Trophoblast cell (in vitro differentiated cells and primary cell): ENCODE results near the gene OR51E1.
A peak's percentile ranks its signal among the peaks of the same experiment; 100 is the strongest.

Experiments used
- DNase-seq, 2 donors: peaks; one replicate each; pipeline ENCODE4 v3.0.0-alpha.2; 2016
- H2AFZ ChIP-seq: 2 replicates; pipeline ENCODE4 v1.6.1; 2013; ENCODE audit warnings: low read length, moderate library complexity, mild to moderate bottlenecking; ENCODE audit not compliant: insufficient read depth, poor library complexity
- H2AK5ac ChIP-seq: 2 replicates; pipeline ENCODE4 v1.6.1; 2013; ENCODE audit warnings: mild to moderate bottlenecking, low read length
- H2BK120ac ChIP-seq: 2 replicates; pipeline ENCODE4 v1.6.1; 2013; ENCODE audit warnings: low read length, mild to moderate bottlenecking, moderate library complexity; ENCODE audit not compliant: insufficient read depth, poor library complexity
- H2BK12ac ChIP-seq: 2 replicates; pipeline ENCODE4 v1.6.1; 2013; ENCODE audit warnings: mild to moderate bottlenecking, low read length, moderate library complexity
- H2BK5ac ChIP-seq: 2 replicates; pipeline ENCODE4 v1.6.1; 2013; ENCODE audit warnings: low read length, low read depth, moderate library complexity, mild to moderate bottlenecking; ENCODE audit not compliant: poor library complexity
- H3K14ac ChIP-seq: 2 replicates; pipeline ENCODE4 v1.6.1; 2013; ENCODE audit warnings: mild to moderate bottlenecking, low read length
- H3K18ac ChIP-seq: 2 replicates; pipeline ENCODE4 v1.6.1; 2013; ENCODE audit warnings: mild to moderate bottlenecking, low read length
- H3K23ac ChIP-seq: 2 replicates; pipeline ENCODE4 v1.6.1; 2013; ENCODE audit warnings: low read length
- H3K27ac ChIP-seq: 2 replicates; pipeline ENCODE4 v1.5.1; 2013; ENCODE audit warnings: low read depth, mild to moderate bottlenecking, inconsistent platforms, low read length, moderate library complexity
- H3K27me3 ChIP-seq: 2 replicates; pipeline ENCODE4 v1.6.1; 2013; ENCODE audit warnings: inconsistent platforms, mild to moderate bottlenecking, low read length, moderate library complexity; ENCODE audit not compliant: insufficient read depth
- H3K36me3 ChIP-seq, 2 experiments: 1 replicate in 1 of 2; 2 replicates in 1 of 2; pipeline ENCODE4 v1.6.1; 2013; ENCODE audit warnings: low read length in 2 of 2, mild to moderate bottlenecking in 2 of 2, moderate library complexity in 1 of 2; ENCODE audit not compliant: insufficient read depth in 2 of 2, control insufficient read depth in 1 of 2
- H3K4ac ChIP-seq: 2 replicates; pipeline ENCODE4 v1.6.1; 2013; ENCODE audit warnings: low read depth, mild to moderate bottlenecking, low read length, moderate library complexity
- H3K4me1 ChIP-seq, 2 experiments: 1 replicate in 1 of 2; 2 replicates in 1 of 2; pipeline ENCODE4 v1.6.1; 2013; ENCODE audit warnings: low read length in 2 of 2, mild to moderate bottlenecking in 2 of 2, moderate library complexity in 1 of 2; ENCODE audit not compliant: insufficient read depth in 2 of 2, control insufficient read depth in 1 of 2
- H3K4me2 ChIP-seq: 2 replicates; pipeline ENCODE4 v1.6.1; 2013; ENCODE audit warnings: inconsistent platforms, mild to moderate bottlenecking, low read length, moderate library complexity
- H3K4me3 ChIP-seq: 2 replicates; pipeline ENCODE4 v1.5.1; 2013; ENCODE audit warnings: mild to moderate bottlenecking, low read depth, low read length, inconsistent platforms
- H3K79me1 ChIP-seq: one replicate; pipeline ENCODE4 v1.6.1; 2013; ENCODE audit warnings: low read length
- H3K79me2 ChIP-seq: 2 replicates; pipeline ENCODE4 v1.6.1; 2013; ENCODE audit warnings: low read length, mild to moderate bottlenecking; ENCODE audit not compliant: control insufficient read depth, insufficient read depth, poor library complexity
- H3K9ac ChIP-seq: 2 replicates; pipeline ENCODE4 v1.6.1; 2013; ENCODE audit warnings: mild to moderate bottlenecking, low read length
- H3K9me3 ChIP-seq: 2 replicates; pipeline ENCODE4 v1.6.1; 2013; ENCODE audit warnings: low read depth, mild to moderate bottlenecking, control low read depth, inconsistent platforms, low read length; ENCODE audit not compliant: insufficient read depth
- H4K12ac ChIP-seq: 2 replicates; pipeline ENCODE4 v1.6.1; 2013; ENCODE audit warnings: low read depth, mild to moderate bottlenecking, low read length, moderate library complexity
- H4K8ac ChIP-seq: 2 replicates; pipeline ENCODE4 v1.6.1; 2013; ENCODE audit warnings: low read depth, mild to moderate bottlenecking, low read length, moderate library complexity
- H4K91ac ChIP-seq: one replicate; pipeline ENCODE4 v1.6.1; 2013; ENCODE audit warnings: low read depth, mild to moderate bottlenecking, low read length, moderate library complexity
- WGBS: extraction: QIAGEN DNeasy Blood & Tissue Kit; methylation state at CpG from one replicate; pipeline ENCODE4 v1.1.7; 2013; ENCODE audit warnings: missing lambda C conversion rate; ENCODE audit not compliant: insufficient read length, insufficient coverage; ENCODE audit errors: extremely low coverage; 5-methylcytosine and 5-hydroxymethylcytosine counted together

OR51E1 gene

DNA sequence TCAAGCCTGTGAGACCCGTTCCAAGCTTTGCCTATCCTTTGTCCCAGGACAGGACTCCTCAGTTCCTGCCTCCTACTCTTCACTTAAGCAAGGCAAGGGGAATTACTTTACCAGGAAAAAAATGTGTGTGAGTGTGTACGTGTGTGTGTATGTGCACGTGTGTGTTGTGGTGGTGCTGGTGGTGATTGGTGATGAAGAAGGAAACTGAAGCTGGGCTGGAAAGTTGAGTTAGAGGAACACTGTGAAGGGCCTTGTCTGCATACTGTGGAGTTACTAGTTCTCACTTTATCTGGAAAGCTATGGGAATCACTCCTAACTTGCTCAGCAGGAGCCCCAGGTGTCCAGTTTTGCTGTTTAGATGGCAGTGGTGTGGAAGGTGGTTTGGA, 6.1 kb upstream of the OR51E1 start:
- no peak overlapping the region for H3K18ac ChIP-seq
- H2BK120ac ChIP-seq, result no peak overlapping the region
- H3K79me1 ChIP-seq, result no peaks in the 10 kb centered on the region
- H4K12ac ChIP-seq, result no peak overlapping the region
- H3K79me2 ChIP-seq, result no peaks in the 10 kb centered on the region
- H3K4me3 ChIP-seq, result no peak overlapping the region
- WGBS, result no CpG with 5 or more reads among the region's 3 CpGs
- no peak overlapping the region for H2BK5ac ChIP-seq
- no peak overlapping the region for H4K91ac ChIP-seq
- H3K23ac ChIP-seq, result no peak overlapping the region
- no peak for DNase-seq
- no peak overlapping the region for H2AFZ ChIP-seq
- no peak overlapping the region for H3K4ac ChIP-seq
- H3K27me3 ChIP-seq, result no peaks in the 10 kb centered on the region
- peaks cover 7 to 8% of the 10 kb centered on the region in 2 experiments for H3K4me1 ChIP-seq
- no peak overlapping the region for H2AK5ac ChIP-seq
- peaks cover 6% of the 10 kb centered on the region for H3K9me3 ChIP-seq
- no peak overlapping the region for H3K9ac ChIP-seq
- no peak overlapping the region for H3K14ac ChIP-seq
- H3K27ac ChIP-seq, result no peak overlapping the region
- no peak overlapping the region for H2BK12ac ChIP-seq
- no peaks in the 10 kb centered on the region for H3K36me3 ChIP-seq
- H3K4me2 ChIP-seq, result no peak overlapping the region
- H4K8ac ChIP-seq, result no peak overlapping the region

DNA sequence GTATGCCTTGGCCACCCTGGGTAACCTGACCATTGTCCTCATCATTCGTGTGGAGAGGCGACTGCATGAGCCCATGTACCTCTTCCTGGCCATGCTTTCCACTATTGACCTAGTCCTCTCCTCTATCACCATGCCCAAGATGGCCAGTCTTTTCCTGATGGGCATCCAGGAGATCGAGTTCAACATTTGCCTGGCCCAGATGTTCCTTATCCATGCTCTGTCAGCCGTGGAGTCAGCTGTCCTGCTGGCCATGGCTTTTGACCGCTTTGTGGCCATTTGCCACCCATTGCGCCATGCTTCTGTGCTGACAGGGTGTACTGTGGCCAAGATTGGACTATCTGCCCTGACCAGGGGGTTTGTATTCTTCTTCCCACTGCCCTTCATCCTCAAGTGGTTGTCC, 3.9 kb upstream of the OR51E1 start:
- H4K8ac ChIP-seq, result no peak overlapping the region
- H3K4me3 ChIP-seq, result no peak overlapping the region
- no peak for DNase-seq
- H3K14ac ChIP-seq, result no peak overlapping the region
- peaks cover 7% of the 10 kb centered on the region for H3K9me3 ChIP-seq
- no peak overlapping the region for H3K9ac ChIP-seq
- no peak overlapping the region for H3K4ac ChIP-seq
- no peaks in the 10 kb centered on the region for H3K79me1 ChIP-seq
- no peak overlapping the region for H3K23ac ChIP-seq
- no peak overlapping the region for H2BK12ac ChIP-seq
- no peak overlapping the region for H4K91ac ChIP-seq
- H2BK120ac ChIP-seq, result no peak overlapping the region
- peaks cover 7 to 8% of the 10 kb centered on the region in 2 experiments for H3K4me1 ChIP-seq
- no peaks in the 10 kb centered on the region for H3K36me3 ChIP-seq
- H4K12ac ChIP-seq, result no peak overlapping the region
- no peak overlapping the region for H3K18ac ChIP-seq
- H3K27me3 ChIP-seq, result no peaks in the 10 kb centered on the region
- no CpG with 5 or more reads among the region's 6 CpGs for WGBS
- H2AFZ ChIP-seq, result no peak overlapping the region
- no peak overlapping the region for H3K27ac ChIP-seq
- no peak overlapping the region for H3K4me2 ChIP-seq
- no peak overlapping the region for H2AK5ac ChIP-seq
- H2BK5ac ChIP-seq, result no peak overlapping the region
- H3K79me2 ChIP-seq, result no peaks in the 10 kb centered on the region

DNA sequence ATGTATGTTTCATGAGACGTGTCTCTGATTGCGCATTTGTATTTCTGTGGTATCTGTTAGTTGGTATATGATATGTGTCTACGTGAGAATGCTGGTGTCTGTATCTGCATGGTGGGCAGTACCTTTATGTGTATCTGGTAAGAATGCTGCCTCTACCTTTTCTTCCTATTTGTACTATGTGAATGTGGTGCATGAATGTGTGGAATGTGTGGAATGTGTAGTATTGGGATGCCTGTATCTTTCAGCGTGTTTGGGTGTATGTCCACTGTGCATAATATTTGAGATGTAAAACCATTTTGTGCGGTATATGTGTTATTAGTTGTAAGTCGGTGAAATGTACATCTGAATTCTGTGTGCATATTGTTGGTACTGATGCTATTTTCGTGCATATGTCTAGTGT, 2.3 kb upstream of the OR51E1 start:
- Histone ChIP-seq H2BK5ac (no peak overlapping the region), H3K27me3 (no peaks in the 10 kb centered on the region), H2AFZ (no peak overlapping the region), H2BK120ac (no peak overlapping the region), H4K8ac (no peak overlapping the region), H3K4me1 (peaks cover 7 to 8% of the 10 kb centered on the region in 2 experiments), H3K14ac (no peak overlapping the region), H3K27ac (no peak overlapping the region), H3K4me2 (no peak overlapping the region), H3K23ac (no peak overlapping the region), H3K79me1 (no peaks in the 10 kb centered on the region), H3K79me2 (no peaks in the 10 kb centered on the region), H3K18ac (no peak overlapping the region), H3K4ac (no peak overlapping the region), H4K91ac (no peak overlapping the region), H4K12ac (no peak overlapping the region), H2BK12ac (no peak overlapping the region), H3K36me3 (no peaks in the 10 kb centered on the region), H3K9ac (no peak overlapping the region), H2AK5ac (no peak overlapping the region), H3K4me3 (no peak overlapping the region), H3K9me3 (peaks cover 7% of the 10 kb centered on the region)
- no CpG with 5 or more reads among the region's 7 CpGs for WGBS
- DNase-seq, result peak in 1 of 2 donors; percentile 7

DNA sequence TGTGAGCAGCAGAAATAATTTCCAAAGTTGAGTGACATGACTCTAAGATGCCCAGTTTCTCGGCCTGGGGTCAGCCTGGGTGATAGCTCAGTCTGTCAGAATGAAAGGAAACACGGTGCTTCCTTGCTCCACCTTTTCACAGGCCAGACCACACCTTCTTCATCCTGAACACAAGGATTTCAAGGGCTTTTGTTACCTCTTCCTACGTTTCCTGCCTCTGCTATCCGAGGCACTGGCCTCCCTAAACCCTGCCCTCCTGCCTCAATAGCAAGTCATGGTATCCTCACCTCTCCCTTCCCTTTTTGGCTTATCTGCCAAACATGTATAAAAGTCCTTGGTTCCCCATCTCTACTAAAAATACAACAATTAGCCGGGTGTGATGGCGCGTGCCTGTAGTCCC, 1.7 kb upstream of the OR51E1 start:
- Histone ChIP-seq H3K36me3 (no peaks in the 10 kb centered on the region), H3K4ac (no peak overlapping the region), H3K4me3 (no peak overlapping the region), H3K4me1 (peaks cover 7 to 8% of the 10 kb centered on the region in 2 experiments), H2AK5ac (no peak overlapping the region), H2BK5ac (no peak overlapping the region), H2AFZ (no peak overlapping the region), H3K4me2 (no peak overlapping the region), H3K27me3 (no peaks in the 10 kb centered on the region), H3K23ac (no peak overlapping the region), H4K12ac (no peak overlapping the region), H3K79me2 (no peaks in the 10 kb centered on the region), H3K79me1 (no peaks in the 10 kb centered on the region), H2BK12ac (no peak overlapping the region), H2BK120ac (no peak overlapping the region), H3K9ac (no peak overlapping the region), H3K27ac (no peak overlapping the region), H3K9me3 (peaks cover 6% of the 10 kb centered on the region), H4K8ac (no peak overlapping the region), H4K91ac (no peak overlapping the region), H3K14ac (no peak overlapping the region), H3K18ac (no peak overlapping the region)
- DNase-seq, result no peak
- WGBS, result no CpG with 5 or more reads among the region's 7 CpGs
